ENCODE measurements around the gene ANKRD33B.

Gene ANKRD33B

DNA sequence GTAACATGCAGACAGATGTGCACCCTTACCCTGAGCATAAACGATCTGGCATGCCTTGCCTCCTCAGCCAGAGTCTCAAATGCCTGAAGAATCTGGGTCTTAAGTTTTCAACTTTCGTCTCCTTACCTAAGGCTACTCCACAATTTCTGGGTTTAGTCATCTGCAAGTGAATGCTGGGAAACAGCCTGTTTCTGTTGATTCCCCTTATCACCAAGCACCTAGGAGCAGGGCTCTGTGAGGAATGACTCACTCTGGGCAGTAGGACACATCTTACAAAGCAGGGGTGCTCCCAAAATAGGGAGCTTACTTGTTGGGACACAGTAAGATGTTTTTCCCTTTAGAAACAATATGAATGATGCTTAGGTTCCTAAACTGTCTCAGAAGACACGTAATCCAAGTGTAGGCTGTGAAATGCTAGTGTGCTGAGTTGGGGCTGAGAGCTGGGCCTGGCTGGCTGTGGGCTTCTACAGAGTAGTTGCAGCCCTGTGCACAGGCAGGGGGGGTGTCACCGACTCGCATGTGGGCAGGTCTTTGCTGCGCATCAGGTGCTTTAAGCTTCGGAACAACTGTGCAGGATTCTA lies 139.1 kb downstream of the ANKRD33B start:
- Histone ChIP-seq H3K9me3 (ENCODE audit: control insufficient read depth in 2 of 2, low read length in 2 of 2) (no peaks in the 10 kb centered on the region), H3K27me3 (ENCODE audit: control insufficient read depth in 1 of 2, insufficient read depth in 2 of 2, low read length in 2 of 2) (no peaks in the 10 kb centered on the region), H3K4me3 (ENCODE audit: low read length in 2 of 2) (no peak overlapping the region), H3K4me1 (ENCODE audit: control insufficient read depth, insufficient read depth, low read length) (peaks cover 17% of the 10 kb centered on the region), H3K36me3 (ENCODE audit: control insufficient read depth in 2 of 2, insufficient read depth in 2 of 2, low read length in 2 of 2) (no peaks in the 10 kb centered on the region), H3K27ac (ENCODE audit: low read length) (no peak overlapping the region), H3K9ac (ENCODE audit: low read length in 2 of 2) (no peak overlapping the region)

DNA sequence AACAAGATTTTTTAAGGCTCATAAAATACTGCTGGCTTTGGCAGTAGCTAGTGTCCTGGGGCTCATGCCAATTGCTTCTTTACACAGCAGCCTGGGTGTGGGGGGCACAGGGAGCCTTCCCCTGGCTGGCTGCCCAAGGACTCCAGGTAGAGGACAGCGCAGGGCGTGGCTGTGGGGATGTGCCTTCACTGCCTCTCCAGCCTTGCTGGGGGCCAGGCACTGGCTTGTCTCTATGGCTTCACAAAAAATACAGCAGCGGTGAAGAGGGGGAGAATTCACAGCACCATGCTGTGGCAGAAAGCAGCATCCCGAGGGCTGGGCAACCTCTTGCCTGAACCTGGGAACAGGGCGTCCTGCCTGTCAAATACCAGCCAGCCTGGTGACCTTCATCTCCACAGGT lies 139.8 kb downstream of the ANKRD33B start:
- H3K4me3 ChIP-seq (ENCODE audit: low read length in 2 of 2): no peak overlapping the region
- no peak overlapping the region for H3K9ac ChIP-seq (ENCODE audit: low read length in 2 of 2)
- no peaks in the 10 kb centered on the region for H3K27me3 ChIP-seq (ENCODE audit: control insufficient read depth in 1 of 2, insufficient read depth in 2 of 2, low read length in 2 of 2)
- no peak overlapping the region for H3K27ac ChIP-seq (ENCODE audit: low read length)
- H3K36me3 ChIP-seq (ENCODE audit: control insufficient read depth in 2 of 2, insufficient read depth in 2 of 2, low read length in 2 of 2): no peaks in the 10 kb centered on the region
- H3K9me3 ChIP-seq (ENCODE audit: control insufficient read depth in 2 of 2, low read length in 2 of 2): no peaks in the 10 kb centered on the region
- peaks cover 17% of the 10 kb centered on the region for H3K4me1 ChIP-seq (ENCODE audit: control insufficient read depth, insufficient read depth, low read length)

DNA sequence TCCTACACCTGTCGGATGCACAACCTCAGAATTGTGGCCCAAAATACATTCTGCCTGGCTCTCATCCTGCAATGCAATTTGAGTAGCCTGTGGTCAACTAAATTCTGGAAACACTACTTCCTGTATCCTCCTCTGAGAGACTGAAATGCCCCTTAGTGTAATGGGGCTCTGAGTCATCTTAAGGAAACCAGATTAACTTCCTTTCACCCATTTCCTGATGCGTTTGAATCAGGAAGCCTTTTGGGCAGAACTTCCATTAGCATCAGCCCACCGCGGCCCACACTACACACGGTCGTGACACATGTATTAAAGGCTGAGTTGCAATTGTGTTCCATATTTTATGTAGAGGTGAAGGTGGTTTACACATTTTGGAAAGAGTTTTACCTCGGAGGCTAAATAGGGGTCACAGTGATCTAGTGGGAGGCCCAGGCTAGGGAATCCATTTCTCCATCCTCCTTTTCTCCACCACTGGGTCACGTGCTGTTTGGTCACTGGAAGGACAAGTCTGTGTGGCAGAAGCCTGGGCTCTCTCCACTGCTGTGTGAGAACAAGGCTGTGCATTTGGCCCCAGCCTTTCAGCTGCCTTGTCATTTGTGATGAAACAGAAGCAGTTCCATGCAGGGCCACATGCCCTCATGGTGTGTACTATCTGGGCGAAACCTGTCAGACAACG lies 141.2 kb downstream of the ANKRD33B start:
- no peak overlapping the region for H3K27ac ChIP-seq (ENCODE audit: low read length)
- peaks cover 15% of the 10 kb centered on the region for H3K4me1 ChIP-seq (ENCODE audit: control insufficient read depth, insufficient read depth, low read length)

DNA sequence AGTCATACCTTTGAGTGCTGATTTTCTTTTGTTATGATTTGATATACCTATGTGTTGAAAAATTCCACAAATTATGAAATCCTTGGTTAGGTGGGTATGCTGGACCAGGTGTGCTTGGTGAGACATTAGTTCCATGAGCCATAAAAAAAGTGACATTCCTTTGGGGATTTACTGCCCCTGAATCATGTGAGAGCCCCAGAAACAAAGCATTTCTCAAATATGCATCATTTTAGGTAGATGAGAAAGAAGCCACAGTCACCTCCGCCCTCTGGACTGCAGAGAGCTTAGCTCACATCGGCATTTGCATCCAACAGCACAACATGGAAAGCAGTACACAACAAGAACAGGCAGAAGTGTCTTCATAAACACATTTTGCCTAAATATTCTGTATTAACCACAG lies 141.9 kb downstream of the ANKRD33B start:
- Histone ChIP-seq H3K27me3 (ENCODE audit: control insufficient read depth in 1 of 2, insufficient read depth in 2 of 2, low read length in 2 of 2) (no peaks in the 10 kb centered on the region), H3K9ac (ENCODE audit: low read length in 2 of 2) (no peak overlapping the region), H3K36me3 (ENCODE audit: control insufficient read depth in 2 of 2, insufficient read depth in 2 of 2, low read length in 2 of 2) (peaks cover 0 to 2% of the 10 kb centered on the region in 2 donors), H3K27ac (ENCODE audit: low read length) (no peak overlapping the region), H3K9me3 (ENCODE audit: control insufficient read depth in 2 of 2, low read length in 2 of 2) (no peaks in the 10 kb centered on the region), H3K4me3 (ENCODE audit: low read length in 2 of 2) (no peak overlapping the region), H3K4me1 (ENCODE audit: control insufficient read depth, insufficient read depth, low read length) (peaks cover 14% of the 10 kb centered on the region)

More for the DNA sequence above, 141.2 kb downstream of the ANKRD33B start:
- Histone ChIP-seq H3K9me3 (ENCODE audit: control insufficient read depth in 2 of 2, low read length in 2 of 2) (no peaks in the 10 kb centered on the region), H3K36me3 (ENCODE audit: control insufficient read depth in 2 of 2, insufficient read depth in 2 of 2, low read length in 2 of 2) (peaks cover 0 to 2% of the 10 kb centered on the region in 2 donors), H3K4me3 (ENCODE audit: low read length in 2 of 2) (no peak overlapping the region), H3K27me3 (ENCODE audit: control insufficient read depth in 1 of 2, insufficient read depth in 2 of 2, low read length in 2 of 2) (no peaks in the 10 kb centered on the region), H3K9ac (ENCODE audit: low read length in 2 of 2) (no peak overlapping the region)

DNA sequence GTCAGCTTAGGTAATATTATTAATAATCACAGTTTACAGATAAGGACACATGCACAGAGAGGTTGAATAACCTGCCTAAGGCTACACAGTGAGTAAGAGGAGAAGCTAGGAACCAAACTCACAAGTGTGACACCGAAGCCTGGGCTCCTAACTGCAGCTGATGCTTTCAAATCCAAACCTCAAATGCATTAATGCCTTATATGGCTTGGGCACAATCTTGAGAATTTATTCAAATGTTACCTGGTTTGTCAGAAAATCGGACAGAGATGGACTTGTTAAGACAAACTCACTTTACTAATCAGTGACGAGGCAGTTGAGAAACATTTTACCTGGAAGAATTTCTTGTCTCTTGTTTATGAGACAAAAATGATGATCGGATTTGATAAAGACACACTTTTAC lies 142.5 kb downstream of the ANKRD33B start:
- no peak overlapping the region for H3K27ac ChIP-seq (ENCODE audit: low read length)

More for the DNA sequence above, 142.5 kb downstream of the ANKRD33B start:
- no peaks in the 10 kb centered on the region for H3K9me3 ChIP-seq (ENCODE audit: control insufficient read depth in 2 of 2, low read length in 2 of 2)
- H3K36me3 ChIP-seq (ENCODE audit: control insufficient read depth in 2 of 2, insufficient read depth in 2 of 2, low read length in 2 of 2): peaks cover 0 to 2% of the 10 kb centered on the region in 2 donors
- H3K4me1 ChIP-seq (ENCODE audit: control insufficient read depth, insufficient read depth, low read length): peaks cover 14% of the 10 kb centered on the region
- no peak overlapping the region for H3K9ac ChIP-seq (ENCODE audit: low read length in 2 of 2)
- no peak overlapping the region for H3K4me3 ChIP-seq (ENCODE audit: low read length in 2 of 2)
- H3K27me3 ChIP-seq (ENCODE audit: control insufficient read depth in 1 of 2, insufficient read depth in 2 of 2, low read length in 2 of 2): no peaks in the 10 kb centered on the region
